Activated naive CD4-positive, alpha-beta T cell treated with anti-CD3 and anti-CD28 coated beads, Interleukin-2, amount 50 U/mL, for 24 hours (primary cell): Measurements from ENCODE around the gene CISD1.
"Not testable (repeated sequence)": the region's sequence is repeated elsewhere in the genome, so short reads cannot be mapped to it uniquely, and the experiment has no call there.

Experiments used
- H3K27ac Mint-ChIP-seq: one replicate; pipeline ENCODE4 v1.8.0; 2021; ENCODE audit warnings: mild to moderate bottlenecking, mixed read lengths
- H3K27me3 Mint-ChIP-seq: one replicate; pipeline ENCODE4 v1.8.0; 2021; ENCODE audit warnings: mixed read lengths
- H3K36me3 Mint-ChIP-seq: one replicate; pipeline ENCODE4 v1.8.0; 2021; ENCODE audit warnings: mixed read lengths
- H3K4me1 Mint-ChIP-seq: one replicate; pipeline ENCODE4 v1.8.0; 2021; ENCODE audit warnings: mixed read lengths
- H3K4me3 Mint-ChIP-seq: one replicate; pipeline ENCODE4 v1.8.0; 2021; ENCODE audit warnings: mild to moderate bottlenecking, mixed read lengths
- H3K9me3 Mint-ChIP-seq: one replicate; pipeline ENCODE4 v1.8.0; 2021; ENCODE audit warnings: mixed read lengths

The CISD1 gene

DNA sequence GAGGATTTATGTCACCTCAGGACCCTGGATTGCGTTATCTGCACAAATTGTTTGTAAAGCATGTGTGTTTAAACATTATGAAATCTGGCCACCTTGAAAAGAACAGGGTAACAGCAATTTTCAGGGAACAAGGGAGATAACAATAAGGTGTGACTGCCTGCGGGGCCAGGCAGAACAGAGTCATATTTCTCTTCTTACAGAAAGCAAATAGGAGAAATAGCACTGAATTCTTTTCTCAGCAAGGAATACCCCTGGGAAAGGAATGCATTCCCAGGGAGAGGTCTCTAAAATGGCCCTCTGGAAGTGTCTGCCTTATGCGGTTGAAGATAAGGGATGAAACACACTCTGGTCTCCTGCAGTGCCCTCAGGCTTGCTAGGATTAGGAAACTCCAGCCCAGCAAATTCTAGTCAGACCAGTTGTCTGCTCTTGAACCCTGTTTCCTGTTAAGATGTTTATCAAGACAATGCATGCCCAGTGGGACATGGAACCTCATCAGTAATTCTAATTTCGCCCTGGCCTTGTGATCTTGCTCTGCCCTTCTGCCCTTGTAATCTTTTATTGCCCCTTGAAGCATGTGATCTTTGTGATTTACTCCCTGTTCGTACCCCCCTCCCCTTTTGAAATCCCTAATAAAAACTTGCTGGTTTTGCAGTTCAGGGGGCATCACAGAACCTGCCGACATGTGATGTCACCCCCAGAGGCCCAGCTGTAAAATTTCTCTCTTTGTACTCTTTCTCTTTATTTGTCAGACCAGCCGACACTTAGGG, 12.8 kb upstream of the CISD1 start:
- H3K4me3 Mint-ChIP-seq, H3K27ac Mint-ChIP-seq, H3K9me3 Mint-ChIP-seq, H3K27me3 Mint-ChIP-seq: not testable (repeated sequence)
- Mint-ChIP-seq H3K36me3 (peaks cover 21% of the 10 kb centered on the region), H3K4me1 (peaks cover 44% of the 10 kb centered on the region)

- Mint-ChIP-seq H3K27ac (no peak overlapping the region), H3K4me1 (peaks cover 42% of the 10 kb centered on the region), H3K27me3 (no peaks in the 10 kb centered on the region), H3K4me3 (no peak overlapping the region), H3K36me3 (peaks cover 16% of the 10 kb centered on the region), H3K9me3 (peaks cover 4% of the 10 kb centered on the region)
Measured at GRCh38 chr10:58258977-58259692, 9.8 kb upstream of the CISD1 start.

- Mint-ChIP-seq H3K27ac (peak overlapping the region; percentile 8), H3K27me3 (no peaks in the 10 kb centered on the region), H3K9me3 (no peaks in the 10 kb centered on the region), H3K4me1 (peaks cover 52% of the 10 kb centered on the region), H3K36me3 (peaks cover 12% of the 10 kb centered on the region), H3K4me3 (no peak overlapping the region)
Measured at GRCh38 chr10:58260334-58260733, 8.6 kb upstream of the CISD1 start.

GRCh38 chr10:58262766-58263165, 6.2 kb upstream of the CISD1 start:
- Mint-ChIP-seq H3K4me3 (no peak overlapping the region), H3K4me1 (peaks cover 60% of the 10 kb centered on the region), H3K9me3 (no peaks in the 10 kb centered on the region), H3K36me3 (peaks cover 3% of the 10 kb centered on the region), H3K27ac (no peak overlapping the region), H3K27me3 (no peaks in the 10 kb centered on the region)

DNA sequence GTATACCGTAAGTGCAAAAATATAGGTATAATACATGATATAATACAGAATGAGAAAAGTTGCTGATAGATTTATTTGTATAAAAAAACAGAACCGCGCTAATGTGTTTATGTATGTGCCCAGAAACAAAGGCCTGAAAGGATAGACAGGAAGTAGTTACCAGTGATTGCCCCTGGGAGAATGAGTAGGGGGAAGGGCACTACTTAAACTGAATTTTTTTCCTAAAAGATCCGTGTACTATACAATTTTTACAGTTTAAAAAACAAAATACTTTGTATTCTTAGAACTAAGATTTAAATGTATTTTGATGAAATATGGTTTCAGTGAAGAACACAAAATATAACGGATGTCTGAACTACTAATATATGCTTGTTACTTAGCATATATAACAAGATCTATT, 4.2 kb upstream of the CISD1 start:
- Mint-ChIP-seq H3K9me3 (no peaks in the 10 kb centered on the region), H3K27me3 (no peaks in the 10 kb centered on the region), H3K4me3 (no peak overlapping the region), H3K27ac (no peak overlapping the region), H3K36me3 (no peaks in the 10 kb centered on the region), H3K4me1 (peaks cover 56% of the 10 kb centered on the region)

GRCh38 chr10:58265249-58265648, 3.7 kb upstream of the CISD1 start:
- Mint-ChIP-seq H3K27me3 (no peaks in the 10 kb centered on the region), H3K4me3 (peak overlapping the region; percentile 97), H3K9me3 (no peaks in the 10 kb centered on the region), H3K27ac (no peak overlapping the region), H3K36me3 (no peaks in the 10 kb centered on the region), H3K4me1 (peaks cover 52% of the 10 kb centered on the region)

- Mint-ChIP-seq H3K27ac (peak overlapping the region; percentile 89), H3K9me3 (no peaks in the 10 kb centered on the region), H3K36me3 (no peaks in the 10 kb centered on the region), H3K4me1 (peaks cover 49% of the 10 kb centered on the region), H3K4me3 (peak overlapping the region; percentile 97), H3K27me3 (no peaks in the 10 kb centered on the region)
Measured at GRCh38 chr10:58266003-58266825, 2.7 kb upstream of the CISD1 start.

- Mint-ChIP-seq H3K9me3 (no peaks in the 10 kb centered on the region), H3K4me1 (peaks cover 53% of the 10 kb centered on the region), H3K27me3 (no peaks in the 10 kb centered on the region), H3K27ac (peak overlapping the region; percentile 89), H3K36me3 (peaks cover 1% of the 10 kb centered on the region), H3K4me3 (peak overlapping the region; percentile 97)
Measured at GRCh38 chr10:58266826-58267712, 1.9 kb upstream of the CISD1 start.

DNA sequence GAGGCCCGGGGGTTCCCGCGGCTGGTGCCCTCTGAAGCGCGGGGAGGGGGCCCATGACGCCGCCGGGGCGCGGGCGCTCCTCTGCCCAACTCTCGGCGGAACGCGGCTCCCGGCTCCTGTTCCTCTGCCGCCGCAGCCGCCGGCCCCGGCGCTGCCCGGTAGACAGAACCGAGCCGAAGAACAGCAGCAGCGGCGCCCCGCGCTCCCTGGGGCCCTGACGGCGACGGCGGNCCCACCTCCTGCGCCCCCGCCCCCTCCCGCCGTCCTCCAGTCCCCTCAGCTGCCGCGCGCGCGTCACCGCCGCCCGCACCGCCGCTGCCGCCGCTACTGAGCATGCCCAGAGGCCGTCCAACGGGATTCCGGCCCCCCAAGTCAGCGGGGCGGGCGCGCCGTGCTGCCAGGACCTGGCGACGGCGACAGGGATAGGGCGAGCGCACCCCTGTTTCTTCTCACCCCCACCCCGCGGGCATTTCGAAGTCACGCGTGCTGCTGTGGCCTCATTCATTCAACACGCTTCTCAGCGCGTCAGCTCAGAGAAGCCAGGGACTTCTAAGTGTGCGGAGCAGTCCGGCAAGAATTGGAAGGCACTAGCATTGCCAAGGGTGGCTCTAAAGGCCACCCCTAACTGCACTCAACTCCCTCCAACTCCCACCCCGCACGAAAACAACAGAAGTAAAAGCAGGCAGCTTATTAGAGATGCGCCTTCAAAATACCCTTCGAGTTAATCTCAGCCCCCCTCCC, 1.1 kb upstream of the CISD1 start, which contains the start of gene IPMK:
Gene IPMK, minus strand, starts transcription at position 182 of the 741 bp plus-strand sequence. CDS start 283 bp downstream, outside the sequence.
- Mint-ChIP-seq H3K36me3 (peaks cover 1% of the 10 kb centered on the region), H3K4me3 (peak within 1 kb of the TSS; percentile 97), H3K27ac (peak within 1 kb of the TSS; percentile 98), H3K9me3 (no peaks in the 10 kb centered on the region), H3K4me1 (peaks cover 47% of the 10 kb centered on the region), H3K27me3 (no peaks in the 10 kb centered on the region)

DNA sequence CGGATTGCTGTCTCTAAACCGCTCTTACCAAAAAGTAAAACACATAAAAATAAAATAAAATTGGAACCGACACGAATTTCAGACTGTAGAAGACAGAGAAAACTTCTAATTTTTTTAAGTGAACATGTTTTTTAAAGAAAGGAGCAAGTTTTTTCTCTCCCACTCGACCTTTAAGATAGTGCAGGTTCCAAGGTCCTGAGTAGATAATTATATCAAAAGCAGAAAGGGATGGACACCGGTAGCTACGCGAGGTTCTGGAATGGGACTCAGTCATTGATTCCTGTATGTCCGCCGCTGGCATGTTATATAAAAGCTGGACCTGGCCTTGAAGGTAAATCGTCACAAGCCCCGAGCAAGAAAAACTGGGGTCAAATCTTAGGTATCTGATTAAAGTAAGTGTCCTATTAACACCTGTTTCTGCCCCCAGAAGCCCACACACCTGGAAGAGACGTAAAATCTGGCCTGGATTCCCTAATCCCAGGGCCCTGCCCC, 462 bp upstream of the CISD1 start:
- no peaks in the 10 kb centered on the region for H3K9me3 Mint-ChIP-seq

GRCh38 chr10:58269782-58270290, 874 bp downstream of the CISD1 start:
- Mint-ChIP-seq H3K9me3 (no peaks in the 10 kb centered on the region), H3K4me1 (peaks cover 43% of the 10 kb centered on the region), H3K4me3 (peak overlapping the region; percentile 97), H3K27ac (no peak overlapping the region), H3K27me3 (no peaks in the 10 kb centered on the region), H3K36me3 (peaks cover 5% of the 10 kb centered on the region)

More for the DNA sequence above, 462 bp upstream of the CISD1 start:
- Mint-ChIP-seq H3K36me3 (peaks cover 5% of the 10 kb centered on the region), H3K4me3 (peak overlapping the region; percentile 97), H3K27ac (peak overlapping the region; percentile 98), H3K27me3 (no peaks in the 10 kb centered on the region), H3K4me1 (peaks cover 49% of the 10 kb centered on the region)

DNA sequence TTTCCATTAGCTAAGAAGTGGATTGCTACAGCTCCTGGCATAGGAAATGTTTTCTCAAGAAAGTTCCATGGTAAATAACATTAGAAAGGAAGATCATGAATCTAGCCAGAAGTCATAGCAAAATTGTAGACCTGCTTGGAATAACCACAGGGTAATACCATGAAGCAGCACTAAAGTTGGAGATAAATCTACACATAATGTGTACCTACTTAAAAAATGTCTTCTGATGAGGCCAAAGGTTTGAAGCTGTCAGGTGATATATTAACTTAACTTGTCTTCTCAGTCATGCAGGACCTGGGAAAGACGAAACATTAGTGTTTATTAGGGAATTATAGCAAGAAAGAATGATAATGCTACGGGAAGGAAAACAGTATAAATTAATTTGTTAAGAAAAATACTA, 6.3 kb downstream of the CISD1 start:
- Mint-ChIP-seq H3K9me3 (no peaks in the 10 kb centered on the region), H3K36me3 (peaks cover 9% of the 10 kb centered on the region), H3K4me3 (no peak overlapping the region), H3K27ac (no peak overlapping the region), H3K27me3 (no peaks in the 10 kb centered on the region), H3K4me1 (peaks cover 31% of the 10 kb centered on the region)

DNA sequence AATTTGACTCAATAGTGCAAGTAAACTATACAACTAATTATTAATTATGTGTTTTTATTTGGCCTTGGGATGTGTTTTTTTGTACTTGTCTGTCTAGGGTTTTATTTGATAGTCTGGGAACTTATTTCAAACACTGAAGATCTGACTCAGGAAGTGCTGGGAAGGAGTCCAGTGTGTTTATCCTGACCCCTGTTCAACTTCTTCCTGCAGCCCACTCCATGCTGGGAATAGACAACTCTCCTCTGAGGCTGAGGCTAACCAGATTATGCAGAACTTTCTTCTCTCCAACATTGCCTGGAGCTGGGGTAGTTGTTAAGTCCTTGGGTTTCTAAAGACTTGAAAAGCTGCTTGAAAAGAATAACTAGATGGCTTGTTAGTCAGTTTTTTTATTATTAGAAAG, 6.9 kb downstream of the CISD1 start:
- Mint-ChIP-seq H3K27ac (no peak overlapping the region), H3K36me3 (peaks cover 15% of the 10 kb centered on the region), H3K4me1 (peaks cover 32% of the 10 kb centered on the region), H3K9me3 (no peaks in the 10 kb centered on the region), H3K4me3 (no peak overlapping the region), H3K27me3 (no peaks in the 10 kb centered on the region)
